ENCODE results near the gene NR2F1-AS1. TPM values are rescaled to one million over a fixed set of nuclear protein-coding genes. Genes with fewer than 3 reads are reported as not detected.

The NR2F1-AS1 gene
- total RNA-seq, 1 experiment from 2014 or later: 27.0 TPM

GRCh38 chr5:93401634-93402213, 179.3 kb downstream of the NR2F1-AS1 start:
- Histone ChIP-seq H3K4me3 (ENCODE audit: low read depth in 2 of 2, low read length in 2 of 2) (no peak overlapping the region), H3K4me1 (ENCODE audit: control insufficient read depth, insufficient read depth, low read length) (no peaks in the 10 kb centered on the region), H3K27me3 (ENCODE audit: control insufficient read depth, insufficient read depth, low read length) (no peaks in the 10 kb centered on the region), H3K36me3 (ENCODE audit: control insufficient read depth, insufficient read depth, low read length) (no peaks in the 10 kb centered on the region), H3K27ac (ENCODE audit: low read length) (no peak overlapping the region), H3K9me3 (ENCODE audit: control insufficient read depth, insufficient read depth, low read depth, low read length) (no peaks in the 10 kb centered on the region)
- DNase-seq (ENCODE audit: low read depth, low spot score) (no peak), ATAC-seq (no peak)
- in situ Hi-C loops (cut with HindIII; ENCODE audit: low pct_unique_long_range_greater_than_20kb, low sequenced_read_pairs) (no loop called here), intact Hi-C loops (cut with micrococcal nuclease; ENCODE audit: unreplicated experiment) (no loop called here)
- BruUV-seq (replicated peaks): no TSS peak
- CTCF ChIA-PET: no interaction called here
- TF ChIP-seq, protein P1, sequence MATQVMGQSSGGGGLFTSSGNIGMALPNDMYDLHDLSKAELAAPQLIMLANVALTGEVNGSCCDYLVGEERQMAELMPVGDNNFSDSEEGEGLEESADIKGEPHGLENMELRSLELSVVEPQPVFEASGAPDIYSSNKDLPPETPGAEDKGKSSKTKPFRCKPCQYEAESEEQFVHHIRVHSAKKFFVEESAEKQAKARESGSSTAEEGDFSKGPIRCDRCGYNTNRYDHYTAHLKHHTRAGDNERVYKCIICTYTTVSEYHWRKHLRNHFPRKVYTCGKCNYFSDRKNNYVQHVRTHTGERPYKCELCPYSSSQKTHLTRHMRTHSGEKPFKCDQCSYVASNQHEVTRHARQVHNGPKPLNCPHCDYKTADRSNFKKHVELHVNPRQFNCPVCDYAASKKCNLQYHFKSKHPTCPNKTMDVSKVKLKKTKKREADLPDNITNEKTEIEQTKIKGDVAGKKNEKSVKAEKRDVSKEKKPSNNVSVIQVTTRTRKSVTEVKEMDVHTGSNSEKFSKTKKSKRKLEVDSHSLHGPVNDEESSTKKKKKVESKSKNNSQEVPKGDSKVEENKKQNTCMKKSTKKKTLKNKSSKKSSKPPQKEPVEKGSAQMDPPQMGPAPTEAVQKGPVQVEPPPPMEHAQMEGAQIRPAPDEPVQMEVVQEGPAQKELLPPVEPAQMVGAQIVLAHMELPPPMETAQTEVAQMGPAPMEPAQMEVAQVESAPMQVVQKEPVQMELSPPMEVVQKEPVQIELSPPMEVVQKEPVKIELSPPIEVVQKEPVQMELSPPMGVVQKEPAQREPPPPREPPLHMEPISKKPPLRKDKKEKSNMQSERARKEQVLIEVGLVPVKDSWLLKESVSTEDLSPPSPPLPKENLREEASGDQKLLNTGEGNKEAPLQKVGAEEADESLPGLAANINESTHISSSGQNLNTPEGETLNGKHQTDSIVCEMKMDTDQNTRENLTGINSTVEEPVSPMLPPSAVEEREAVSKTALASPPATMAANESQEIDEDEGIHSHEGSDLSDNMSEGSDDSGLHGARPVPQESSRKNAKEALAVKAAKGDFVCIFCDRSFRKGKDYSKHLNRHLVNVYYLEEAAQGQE (IDR thresholded peaks at IDR 0.05; ENCODE audit: insufficient read depth in 1 of 2, low read depth in 2 of 2, low read length in 1 of 2): no peak
- no peak for TF ChIP-seq TCF7L2 (IDR thresholded peaks at IDR 0.05; ENCODE audit: low read depth, low read length)
- TF ChIP-seq POLR2AphosphoS5 (IDR thresholded peaks at IDR 0.05; ENCODE audit: low read depth, low read length): no peak
- TF ChIP-seq, protein P2, sequence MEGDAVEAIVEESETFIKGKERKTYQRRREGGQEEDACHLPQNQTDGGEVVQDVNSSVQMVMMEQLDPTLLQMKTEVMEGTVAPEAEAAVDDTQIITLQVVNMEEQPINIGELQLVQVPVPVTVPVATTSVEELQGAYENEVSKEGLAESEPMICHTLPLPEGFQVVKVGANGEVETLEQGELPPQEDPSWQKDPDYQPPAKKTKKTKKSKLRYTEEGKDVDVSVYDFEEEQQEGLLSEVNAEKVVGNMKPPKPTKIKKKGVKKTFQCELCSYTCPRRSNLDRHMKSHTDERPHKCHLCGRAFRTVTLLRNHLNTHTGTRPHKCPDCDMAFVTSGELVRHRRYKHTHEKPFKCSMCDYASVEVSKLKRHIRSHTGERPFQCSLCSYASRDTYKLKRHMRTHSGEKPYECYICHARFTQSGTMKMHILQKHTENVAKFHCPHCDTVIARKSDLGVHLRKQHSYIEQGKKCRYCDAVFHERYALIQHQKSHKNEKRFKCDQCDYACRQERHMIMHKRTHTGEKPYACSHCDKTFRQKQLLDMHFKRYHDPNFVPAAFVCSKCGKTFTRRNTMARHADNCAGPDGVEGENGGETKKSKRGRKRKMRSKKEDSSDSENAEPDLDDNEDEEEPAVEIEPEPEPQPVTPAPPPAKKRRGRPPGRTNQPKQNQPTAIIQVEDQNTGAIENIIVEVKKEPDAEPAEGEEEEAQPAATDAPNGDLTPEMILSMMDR (IDR thresholded peaks at IDR 0.05): no peak
- no peak for TF ChIP-seq SIN3A (IDR thresholded peaks at IDR 0.05; ENCODE audit: borderline replicate concordance, insufficient read depth, low read depth, low read length)
- POLR2A ChIA-PET: no interaction called here

- Histone ChIP-seq H3K4me3 (ENCODE audit: low read depth in 2 of 2, low read length in 2 of 2) (no peak overlapping the region), H3K27me3 (ENCODE audit: control insufficient read depth, insufficient read depth, low read length) (no peaks in the 10 kb centered on the region), H3K4me1 (ENCODE audit: control insufficient read depth, insufficient read depth, low read length) (no peaks in the 10 kb centered on the region), H3K27ac (ENCODE audit: low read length) (no peak overlapping the region), H3K9me3 (ENCODE audit: control insufficient read depth, insufficient read depth, low read depth, low read length) (no peaks in the 10 kb centered on the region), H3K36me3 (ENCODE audit: control insufficient read depth, insufficient read depth, low read length) (no peaks in the 10 kb centered on the region)
- BruUV-seq (replicated peaks): no TSS peak
- ChIA-PET CTCF (no interaction called here), POLR2A (no interaction called here)
- in situ Hi-C loops (cut with HindIII; ENCODE audit: low pct_unique_long_range_greater_than_20kb, low sequenced_read_pairs) (no loop called here), intact Hi-C loops (cut with micrococcal nuclease; ENCODE audit: unreplicated experiment) (no loop called here)
- DNase-seq (ENCODE audit: low read depth, low spot score): no peak
- no peak for ATAC-seq
- TF ChIP-seq, protein P1 (IDR thresholded peaks at IDR 0.05; ENCODE audit: insufficient read depth in 1 of 2, low read depth in 2 of 2, low read length in 1 of 2): no peak
- TF ChIP-seq TCF7L2 (IDR thresholded peaks at IDR 0.05; ENCODE audit: low read depth, low read length) (no peak), SIN3A (IDR thresholded peaks at IDR 0.05; ENCODE audit: borderline replicate concordance, insufficient read depth, low read depth, low read length) (no peak), POLR2AphosphoS5 (IDR thresholded peaks at IDR 0.05; ENCODE audit: low read depth, low read length) (no peak)
- TF ChIP-seq, protein P2 (IDR thresholded peaks at IDR 0.05): no peak
These were observed 181.3 kb downstream of the NR2F1-AS1 start for GRCh38 chr5:93399675-93400074.

All from Panc1 (cell line).